Dermis blood vessel endothelial cell (primary cell): Measurements from ENCODE around the gene ACTMAP. TPM values are rescaled to one million over a fixed set of nuclear protein-coding genes. Genes with fewer than 3 reads are reported as not detected.

Experiments
- DNase-seq: peaks from one replicate; pipeline ENCODE4 v3.0.0; 2010
- total RNA-seq: library from RNA; depleted of rRNA; stranded (reverse); fragments of >200 nt; gene quantifications from 2 replicates; pipeline ENCODE4 v1.2.3, GENCODE V29; 2014

ACTMAP gene
- total RNA-seq, 1 donor from 2014 or later: 1.0 TPM

- no peak for DNase-seq
Measured at GRCh38 chr19:40692212-40692551, 58.1 kb downstream of the ACTMAP start.

- DNase-seq: no peak
Measured at GRCh38 chr19:40691421-40692211, 58.7 kb downstream of the ACTMAP start.

Other genes with a start within 250 kb of the ACTMAP start
- 27.7 and 67.0 TPM in 2 replicates for gene SHKBP1, start 173.6 kb downstream of the ACTMAP start, total RNA-seq
- gene LTBP4, start 149.1 kb downstream of the ACTMAP start, total RNA-seq: 16.8 and 25.2 TPM in 2 replicates
- 27.2 and 48.0 TPM in 2 replicates for gene NUMBL, start 59.8 kb downstream of the ACTMAP start, total RNA-seq
- 31.8 and 38.8 TPM in 2 replicates for gene COQ8B, start 33.6 kb downstream of the ACTMAP start, total RNA-seq
- gene ITPKC, start 33.4 kb downstream of the ACTMAP start, total RNA-seq: 30.6 and 33.4 TPM in 2 replicates
- 22.1 and 45.8 TPM in 2 replicates for gene SNRPA, start 726 bp upstream of the ACTMAP start, total RNA-seq
- gene MIA, start 25.0 kb upstream of the ACTMAP start, total RNA-seq: 0.68 TPM in 1 of 2 replicates, not detected in the other
- gene RAB4B, start 27.8 kb upstream of the ACTMAP start, total RNA-seq: 15.6 and 21.3 TPM in 2 replicates
- gene EGLN2, start 48.7 kb upstream of the ACTMAP start, total RNA-seq: 159 and 197 TPM in 2 replicates
- gene CYP2A6, start 100.0 kb upstream of the ACTMAP start, total RNA-seq: not detected in 2 replicates
- not detected in 2 replicates for gene CYP2A7, start 131.8 kb upstream of the ACTMAP start, total RNA-seq
- gene CYP2B6, start 240.8 kb upstream of the ACTMAP start, total RNA-seq: not detected in 2 replicates